GM12878 (cell line): ENCODE measurements around the gene COPRS. TPM values are rescaled to one million over a fixed set of nuclear protein-coding genes. Genes with fewer than 3 reads are reported as not detected.

ENCODE experiments used
- E2F8 ChIP-seq: fragments of 450-650 bp; IDR thresholded peaks from 2 replicates; pipeline ENCODE4 v1.6.1; 2018; ENCODE audit warnings: mild to moderate bottlenecking, low read depth, moderate library complexity; ENCODE audit not compliant: partially characterized antibody
- FOXM1 ChIP-seq: IDR thresholded peaks from 2 replicates; pipeline ENCODE4 v1.6.1; 2012; ENCODE audit warnings: low read depth, mild to moderate bottlenecking, inconsistent platforms, low read length, moderate library complexity
- GABPA ChIP-seq: IDR thresholded peaks from 2 replicates; pipeline ENCODE4 v1.6.1; 2014; ENCODE audit warnings: antibody characterized with exemption, low read depth, mild to moderate bottlenecking, inconsistent platforms
- HDAC6 ChIP-seq: fragments of 200-600 bp; sonication (generic); IDR thresholded peaks from one replicate; pipeline ENCODE4 v1.8.0; 2017; ENCODE audit warnings: antibody characterized with exemption; ENCODE audit not compliant: unreplicated experiment
- IRF5 ChIP-seq: fragments of 450-650 bp; IDR thresholded peaks from 2 replicates; pipeline ENCODE4 v1.6.1; 2017; ENCODE audit warnings: borderline replicate concordance
- MTA2 ChIP-seq: fragments of 450-650 bp; IDR thresholded peaks from 2 replicates; pipeline ENCODE4 v1.6.1; 2016; ENCODE audit warnings: low read depth, mild to moderate bottlenecking, moderate library complexity
- RELB ChIP-seq: fragments of 450-650 bp; IDR thresholded peaks from 2 replicates; pipeline ENCODE4 v1.6.1; 2017; ENCODE audit warnings: low read depth, mild to moderate bottlenecking, moderate library complexity
- RFX5 ChIP-seq: IDR thresholded peaks from 2 replicates; pipeline ENCODE4 v1.6.1; 2011; ENCODE audit warnings: low read depth, low read length, improper control_type of control experiment
- SPI1 ChIP-seq: IDR thresholded peaks from 2 replicates; pipeline ENCODE4 v1.6.1; 2011; ENCODE audit warnings: low read depth, mild to moderate bottlenecking, low read length, moderate library complexity, borderline replicate concordance; ENCODE audit not compliant: insufficient read depth
- USF2 ChIP-seq: IDR thresholded peaks from 2 replicates; pipeline ENCODE4 v1.6.1; 2011; ENCODE audit warnings: low read depth, low read length, improper control_type of control experiment, borderline replicate concordance
- WRNIP1 ChIP-seq: IDR thresholded peaks from 2 replicates; pipeline ENCODE4 v1.6.1; 2011; ENCODE audit warnings: low read depth, low read length, improper control_type of control experiment, borderline replicate concordance
- ZNF384 ChIP-seq: IDR thresholded peaks from 2 replicates; pipeline ENCODE4 v1.6.1; 2012; ENCODE audit warnings: low read depth, mild to moderate bottlenecking, low read length, improper control_type of control experiment, borderline replicate concordance
- polyA plus RNA-seq, 11 experiments: library from polyadenylated mRNA; depleted of rRNA in 4 of 11; unstranded in 6 of 11; stranded (reverse) in 5 of 11; fragments of >200 nt; fragmentation: Nextera tagmentation in 4 of 11; fragmentation: Illumina TruSeq in 1 of 11; extraction: Ambion mirVana in 4 of 11; extraction: Trizol in 1 of 11; gene quantifications; 1 replicate in 1 of 11; 2 replicates in 10 of 11; pipeline versions ENCODE4 v1.2.1 to v1.2.3, GENCODE V29; 2011 to 2016; ENCODE audit warnings: inconsistent platforms in 2 of 11, missing spikeins in 2 of 11, low read depth in 1 of 11
- total RNA-seq, 4 experiments: library from RNA; depleted of rRNA in 3 of 4; stranded (reverse); fragments of >200 nt in 3 of 4; fragmentation: Illumina TruSeq in 1 of 4; extraction: Trizol in 1 of 4; gene quantifications; 2 replicates each; pipeline versions ENCODE4 v1.2.1 to v1.2.3, GENCODE V29; 2013 to 2021
- TF ChIP-seq, protein P1 (sequence below): fragments of 450-650 bp; IDR thresholded peaks from 2 replicates; pipeline ENCODE4 v1.6.1; 2016; ENCODE audit warnings: mild to moderate bottlenecking, moderate library complexity, borderline replicate concordance
- TF ChIP-seq, protein P2 (sequence below): fragments of 450-650 bp; IDR thresholded peaks from 2 replicates; pipeline ENCODE4 v1.6.1; 2017; ENCODE audit warnings: mild to moderate bottlenecking, moderate library complexity

The COPRS gene
- total and polyA plus RNA-seq, 10 of the 15 experiments (the other 5 are each of a cell fraction or from before 2014, with no cell fraction given), result 6.3 to 41.9 (median 31.4) TPM

GRCh38 chr17:31888124-31888523, 29.1 kb upstream of the COPRS start (continued):
- TF ChIP-seq E2F8, result no peak
- TF ChIP-seq WRNIP1, result no peak
- peak; percentile 5; the same call in 1 of the 2 replicates for TF ChIP-seq SPI1
- TF ChIP-seq IRF5, result no peak
- no peak for TF ChIP-seq HDAC6
- peak; percentile 23; the same call in 1 of the 2 replicates for TF ChIP-seq RELB
- 0 out of 2 replicates have a peak, but pooled peaks have one; percentile 10 for TF ChIP-seq MTA2
- TF ChIP-seq, protein P1, sequence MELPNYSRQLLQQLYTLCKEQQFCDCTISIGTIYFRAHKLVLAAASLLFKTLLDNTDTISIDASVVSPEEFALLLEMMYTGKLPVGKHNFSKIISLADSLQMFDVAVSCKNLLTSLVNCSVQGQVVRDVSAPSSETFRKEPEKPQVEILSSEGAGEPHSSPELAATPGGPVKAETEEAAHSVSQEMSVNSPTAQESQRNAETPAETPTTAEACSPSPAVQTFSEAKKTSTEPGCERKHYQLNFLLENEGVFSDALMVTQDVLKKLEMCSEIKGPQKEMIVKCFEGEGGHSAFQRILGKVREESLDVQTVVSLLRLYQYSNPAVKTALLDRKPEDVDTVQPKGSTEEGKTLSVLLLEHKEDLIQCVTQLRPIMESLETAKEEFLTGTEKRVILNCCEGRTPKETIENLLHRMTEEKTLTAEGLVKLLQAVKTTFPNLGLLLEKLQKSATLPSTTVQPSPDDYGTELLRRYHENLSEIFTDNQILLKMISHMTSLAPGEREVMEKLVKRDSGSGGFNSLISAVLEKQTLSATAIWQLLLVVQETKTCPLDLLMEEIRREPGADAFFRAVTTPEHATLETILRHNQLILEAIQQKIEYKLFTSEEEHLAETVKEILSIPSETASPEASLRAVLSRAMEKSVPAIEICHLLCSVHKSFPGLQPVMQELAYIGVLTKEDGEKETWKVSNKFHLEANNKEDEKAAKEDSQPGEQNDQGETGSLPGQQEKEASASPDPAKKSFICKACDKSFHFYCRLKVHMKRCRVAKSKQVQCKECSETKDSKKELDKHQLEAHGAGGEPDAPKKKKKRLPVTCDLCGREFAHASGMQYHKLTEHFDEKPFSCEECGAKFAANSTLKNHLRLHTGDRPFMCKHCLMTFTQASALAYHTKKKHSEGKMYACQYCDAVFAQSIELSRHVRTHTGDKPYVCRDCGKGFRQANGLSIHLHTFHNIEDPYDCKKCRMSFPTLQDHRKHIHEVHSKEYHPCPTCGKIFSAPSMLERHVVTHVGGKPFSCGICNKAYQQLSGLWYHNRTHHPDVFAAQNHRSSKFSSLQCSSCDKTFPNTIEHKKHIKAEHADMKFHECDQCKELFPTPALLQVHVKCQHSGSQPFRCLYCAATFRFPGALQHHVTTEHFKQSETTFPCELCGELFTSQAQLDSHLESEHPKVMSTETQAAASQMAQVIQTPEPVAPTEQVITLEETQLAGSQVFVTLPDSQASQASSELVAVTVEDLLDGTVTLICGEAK, result no peak
- TF ChIP-seq, protein P2, sequence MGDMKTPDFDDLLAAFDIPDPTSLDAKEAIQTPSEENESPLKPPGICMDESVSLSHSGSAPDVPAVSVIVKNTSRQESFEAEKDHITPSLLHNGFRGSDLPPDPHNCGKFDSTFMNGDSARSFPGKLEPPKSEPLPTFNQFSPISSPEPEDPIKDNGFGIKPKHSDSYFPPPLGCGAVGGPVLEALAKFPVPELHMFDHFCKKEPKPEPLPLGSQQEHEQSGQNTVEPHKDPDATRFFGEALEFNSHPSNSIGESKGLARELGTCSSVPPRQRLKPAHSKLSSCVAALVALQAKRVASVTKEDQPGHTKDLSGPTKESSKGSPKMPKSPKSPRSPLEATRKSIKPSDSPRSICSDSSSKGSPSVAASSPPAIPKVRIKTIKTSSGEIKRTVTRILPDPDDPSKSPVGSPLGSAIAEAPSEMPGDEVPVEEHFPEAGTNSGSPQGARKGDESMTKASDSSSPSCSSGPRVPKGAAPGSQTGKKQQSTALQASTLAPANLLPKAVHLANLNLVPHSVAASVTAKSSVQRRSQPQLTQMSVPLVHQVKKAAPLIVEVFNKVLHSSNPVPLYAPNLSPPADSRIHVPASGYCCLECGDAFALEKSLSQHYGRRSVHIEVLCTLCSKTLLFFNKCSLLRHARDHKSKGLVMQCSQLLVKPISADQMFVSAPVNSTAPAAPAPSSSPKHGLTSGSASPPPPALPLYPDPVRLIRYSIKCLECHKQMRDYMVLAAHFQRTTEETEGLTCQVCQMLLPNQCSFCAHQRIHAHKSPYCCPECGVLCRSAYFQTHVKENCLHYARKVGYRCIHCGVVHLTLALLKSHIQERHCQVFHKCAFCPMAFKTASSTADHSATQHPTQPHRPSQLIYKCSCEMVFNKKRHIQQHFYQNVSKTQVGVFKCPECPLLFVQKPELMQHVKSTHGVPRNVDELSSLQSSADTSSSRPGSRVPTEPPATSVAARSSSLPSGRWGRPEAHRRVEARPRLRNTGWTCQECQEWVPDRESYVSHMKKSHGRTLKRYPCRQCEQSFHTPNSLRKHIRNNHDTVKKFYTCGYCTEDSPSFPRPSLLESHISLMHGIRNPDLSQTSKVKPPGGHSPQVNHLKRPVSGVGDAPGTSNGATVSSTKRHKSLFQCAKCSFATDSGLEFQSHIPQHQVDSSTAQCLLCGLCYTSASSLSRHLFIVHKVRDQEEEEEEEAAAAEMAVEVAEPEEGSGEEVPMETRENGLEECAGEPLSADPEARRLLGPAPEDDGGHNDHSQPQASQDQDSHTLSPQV, result no peak
- peak; percentile 22; the same call in 1 of the 2 replicates for TF ChIP-seq ZNF384
- TF ChIP-seq FOXM1, result no peak
- no peak for TF ChIP-seq RFX5
- TF ChIP-seq GABPA, result no peak
- no peak for TF ChIP-seq USF2
